ACHN (cell line): ENCODE data around the gene MAGI1.
"Not testable (repeated sequence)": the region's sequence is repeated elsewhere in the genome, so short reads cannot be mapped to it uniquely, and the experiment has no call there.

ENCODE experiments used
- DNase-seq: peaks from one replicate; pipeline ENCODE4 v3.0.0-alpha.2; 2015
- in situ Hi-C: cut with HindIII; loops from 2 replicates; pipeline ENCODE4 v1.10.0; 2017; ENCODE audit warnings: low sequenced_read_pairs, low pct_ligation_motif_present, low pct_unique_long_range_greater_than_20kb

Gene MAGI1

GRCh38 chr3:65617787-65618186 is 420.9 kb downstream of the MAGI1 start:
- DNase-seq, result no peak
- in situ Hi-C loops, result no loop called here

GRCh38 chr3:65617209-65617608 is 421.5 kb downstream of the MAGI1 start:
- DNase-seq, result no peak
- in situ Hi-C loops, result no loop called here

- in situ Hi-C loops, result no loop called here
- DNase-seq, result no peak
Observed at GRCh38 chr3:65616563-65616962, 422.2 kb downstream of the MAGI1 start.

GRCh38 chr3:65615329-65615728 is 423.4 kb downstream of the MAGI1 start:
- DNase-seq, result no peak
- in situ Hi-C loops, result no loop called here

- DNase-seq, result no peak
- in situ Hi-C loops, result no loop called here
Observed at GRCh38 chr3:65614585-65614984, 424.1 kb downstream of the MAGI1 start.

- DNase-seq, in situ Hi-C loops: not testable (repeated sequence)
Observed at GRCh38 chr3:65607965-65608460, 430.7 kb downstream of the MAGI1 start.

- in situ Hi-C loops, result no loop called here
Observed at GRCh38 chr3:65607101-65607500, 431.6 kb downstream of the MAGI1 start.

GRCh38 chr3:65605876-65606432 is 432.8 kb downstream of the MAGI1 start:
- no peak for DNase-seq
- in situ Hi-C loops, result no loop called here

More at GRCh38 chr3:65607101-65607500, 431.6 kb downstream of the MAGI1 start:
- no peak for DNase-seq

GRCh38 chr3:65604863-65605526 is 433.7 kb downstream of the MAGI1 start:
- in situ Hi-C loops, result no loop called here
- DNase-seq, result no peak

GRCh38 chr3:65603631-65604030 is 435.1 kb downstream of the MAGI1 start:
- DNase-seq, result no peak
- in situ Hi-C loops, result no loop called here

GRCh38 chr3:65600888-65601287 is 437.8 kb downstream of the MAGI1 start:
- in situ Hi-C loops, result no loop called here

GRCh38 chr3:65597952-65598413 is 440.7 kb downstream of the MAGI1 start:
- no peak for DNase-seq
- in situ Hi-C loops, result no loop called here

More at GRCh38 chr3:65600888-65601287, 437.8 kb downstream of the MAGI1 start:
- DNase-seq, result no peak

GRCh38 chr3:65597226-65597951 is 441.3 kb downstream of the MAGI1 start:
- in situ Hi-C loops, result no loop called here
- no peak for DNase-seq

GRCh38 chr3:65596571-65597225 is 442.0 kb downstream of the MAGI1 start:
- DNase-seq, result no peak
- in situ Hi-C loops, result no loop called here

GRCh38 chr3:65596029-65596300 is 442.8 kb downstream of the MAGI1 start:
- DNase-seq, result no peak
- in situ Hi-C loops, result no loop called here

- no peak for DNase-seq
- in situ Hi-C loops, result no loop called here
Observed at GRCh38 chr3:65595222-65596028, 443.3 kb downstream of the MAGI1 start.

GRCh38 chr3:65593780-65594752 is 444.7 kb downstream of the MAGI1 start:
- DNase-seq, result no peak
- in situ Hi-C loops, result no loop called here
